B cell (primary cell): ENCODE data around the gene GSX1. TPM values are rescaled to one million over a fixed set of nuclear protein-coding genes. Genes with fewer than 3 reads are reported as not detected.

Source experiments
- ATAC-seq: fragments of 200-7000 bp; cut with Tn5 transposase; one replicate; pipeline ENCODE4 v1.10.0; 2021; ENCODE audit warnings: low read depth, mild to moderate bottlenecking, moderate number of reproducible peaks, moderate library complexity
- CTCF ChIA-PET: fragments of 350-600 bp; sonication (Branson Sonifier 250); formaldehyde crosslinking; loops from one replicate; lab custom pipeline; 2021; ENCODE audit warnings: antibody characterized with exemption, inconsistent platforms; lab: Charles Lee
- POLR2A ChIA-PET: fragments of 350-600 bp; sonication (Branson Sonifier 250); formaldehyde crosslinking; loops from one replicate; lab custom pipeline; 2021; ENCODE audit warnings: antibody characterized with exemption; lab: Charles Lee
- DNase-seq: peaks from one replicate; pipeline ENCODE4 v3.0.0; 2013
- H2AFZ ChIP-seq: 2 replicates; pipeline ENCODE4 v1.6.1; 2012; ENCODE audit warnings: mild to moderate bottlenecking, low read depth, low read length; ENCODE audit not compliant: insufficient read depth, poor library complexity, severe bottlenecking
- H3K27ac ChIP-seq, 2 donors: 1 replicate in 1 of 2; 2 replicates in 1 of 2; pipeline ENCODE4 v1.5.1; 2012 to 2013; ENCODE audit warnings: low read length in 2 of 2, mild to moderate bottlenecking in 2 of 2, moderate library complexity in 1 of 2
- H3K27me3 ChIP-seq, 4 experiments: fragments of 200-600 bp in 1 of 4; sonication (generic) in 1 of 4; replicated peaks in 1 of 4; 1 replicate in 2 of 4; 2 replicates in 2 of 4; pipeline versions ENCODE4 v1.6.1 to v1.7.0; 2013 to 2016; ENCODE audit warnings: low read length in 3 of 4, mild to moderate bottlenecking in 2 of 4, mixed read lengths in 1 of 4, moderate library complexity in 1 of 4; ENCODE audit not compliant: insufficient read depth in 4 of 4, control insufficient read depth in 3 of 4; ENCODE audit errors: control extremely low read depth in 1 of 4
- H3K36me3 ChIP-seq, 2 experiments: replicated peaks in 1 of 2; 1 replicate in 1 of 2; 2 replicates in 1 of 2; pipeline versions ENCODE4 v1.6.1 to v1.7.1; 2013; ENCODE audit warnings: low read length in 1 of 2; ENCODE audit not compliant: insufficient read depth in 2 of 2, control insufficient read depth in 1 of 2; ENCODE audit errors: control extremely low read depth in 1 of 2, extremely low read depth in 1 of 2
- H3K4me1 ChIP-seq, 2 donors: fragments of 200-600 bp in 1 of 2; sonication (generic) in 1 of 2; 1 replicate in 1 of 2; 2 replicates in 1 of 2; pipeline versions ENCODE4 v1.5.1 to v1.6.1; 2013 to 2017; ENCODE audit warnings: low read length in 2 of 2; ENCODE audit not compliant: control insufficient read depth in 2 of 2, insufficient read depth in 2 of 2
- H3K4me2 ChIP-seq: replicated peaks from 2 replicates; pipeline ENCODE3; 2012; ENCODE audit warnings: mild to moderate bottlenecking, low read depth, low read length; ENCODE audit not compliant: poor library complexity, severe bottlenecking
- H3K4me3 ChIP-seq, 5 experiments: fragments of 200-600 bp in 1 of 5; sonication (generic) in 1 of 5; 1 replicate in 3 of 5; 2 replicates in 2 of 5; pipeline versions ENCODE4 v1.5.1 to v1.7.0; 2011 to 2016; ENCODE audit warnings: low read length in 4 of 5, mild to moderate bottlenecking in 4 of 5, low read depth in 2 of 5, control low read depth in 1 of 5, moderate library complexity in 1 of 5; ENCODE audit not compliant: insufficient read depth in 1 of 5; ENCODE audit errors: control extremely low read depth in 1 of 5, extremely low read depth in 1 of 5
- H3K79me2 ChIP-seq: fragments of 200-600 bp; sonication (generic); one replicate; pipeline ENCODE4 v1.6.0; 2016; ENCODE audit warnings: low read length; ENCODE audit not compliant: control insufficient read depth, insufficient read depth
- H3K9ac ChIP-seq: fragments of 200-600 bp; sonication (generic); 2 replicates; pipeline ENCODE4 v1.6.1; 2017; ENCODE audit warnings: mild to moderate bottlenecking, low read length, moderate library complexity
- H3K9me3 ChIP-seq, 3 donors: one replicate each; pipeline versions ENCODE4 v1.6.1 to v1.7.1; 2013; ENCODE audit warnings: low read length in 2 of 3; ENCODE audit not compliant: control insufficient read depth in 2 of 3, insufficient read depth in 1 of 3; ENCODE audit errors: control extremely low read depth in 1 of 3
- H4K20me1 ChIP-seq: 2 replicates; pipeline ENCODE4 v1.6.0; 2012; ENCODE audit warnings: mild to moderate bottlenecking, low read length; ENCODE audit not compliant: insufficient read depth, control insufficient read depth, poor library complexity, severe bottlenecking
- H3K27ac Mint-ChIP-seq: one replicate; pipeline ENCODE4 v1.8.0; 2021; ENCODE audit warnings: mixed read lengths
- H3K27me3 Mint-ChIP-seq: one replicate; pipeline ENCODE4 v1.8.0; 2021; ENCODE audit warnings: mixed read lengths
- H3K4me1 Mint-ChIP-seq: one replicate; pipeline ENCODE4 v1.8.0; 2021; ENCODE audit warnings: mixed read lengths
- H3K4me3 Mint-ChIP-seq: one replicate; pipeline ENCODE4 v1.8.0; 2021; ENCODE audit warnings: mixed read lengths
- H3K9me3 Mint-ChIP-seq: one replicate; pipeline ENCODE4 v1.8.0; 2022; ENCODE audit warnings: mixed read lengths; ENCODE audit not compliant: insufficient read depth
- CTCF ChIP-seq: fragments of 200-600 bp; IDR thresholded peaks from one replicate; pipeline ENCODE4 v1.8.0; 2022; ENCODE audit warnings: antibody characterized with exemption, mild to moderate bottlenecking
- EZH2 ChIP-seq: IDR thresholded peaks from 2 replicates; pipeline ENCODE4 v1.6.1; 2012; ENCODE audit warnings: borderline replicate concordance, low read depth, mild to moderate bottlenecking, moderate library complexity, low read length; ENCODE audit not compliant: insufficient read depth, poor library complexity, severe bottlenecking
- WGBS: methylation state at CpG from one replicate; pipeline ENCODE4 v1.1.5; 2013; ENCODE audit warnings: missing lambda C conversion rate; ENCODE audit not compliant: insufficient coverage; 5-methylcytosine and 5-hydroxymethylcytosine counted together
- intact Hi-C: fragments of 100-400 bp; cut with micrococcal nuclease; formaldehyde crosslinking; loops from one replicate; pipeline ENCODE4 v1.10.0; 2022
- polyA plus RNA-seq: library from polyadenylated mRNA; depleted of rRNA; stranded (reverse); fragments of >200 nt; gene quantifications from 2 replicates; pipeline ENCODE4 v1.2.3, GENCODE V29; 2012
- total RNA-seq, 2 donors: library from RNA; stranded (reverse); fragments of 120-200 nt in 1 of 2; gene quantifications; 1 replicate in 1 of 2; 2 replicates in 1 of 2; pipeline versions ENCODE4 v1.2.3 to v1.2.4, GENCODE V29; 2013 to 2022

The GSX1 gene
- total and polyA plus RNA-seq, 2 donors (not counting 1 experiment from before 2014, with no cell fraction given): not detected

- peaks cover 78% of the 10 kb centered on the region for H3K27me3 Mint-ChIP-seq
- peaks cover 0 to 95% (median 74%) of the 10 kb centered on the region in 4 experiments for H3K27me3 ChIP-seq
- no peak overlapping the region for H3K27ac ChIP-seq
- CTCF ChIA-PET: interaction anchor here (0.8 to 2.4 kb wide), 3 partner anchors 29 to 433 kb away, joined by 3 to 8 read pairs (median 4); no protein-coding TSS in a partner anchor
- TF ChIP-seq EZH2: no peak
- TF ChIP-seq CTCF: no peak
- H3K4me1 ChIP-seq: peaks cover 22 to 47% of the 10 kb centered on the region in 2 donors
- no peaks in the 10 kb centered on the region for H3K9me3 Mint-ChIP-seq
- no peak overlapping the region for H3K4me3 Mint-ChIP-seq
- no peak overlapping the region for H3K9ac ChIP-seq
- no peak overlapping the region for H2AFZ ChIP-seq
- no peak overlapping the region for H3K4me2 ChIP-seq
- no peaks in the 10 kb centered on the region for H3K79me2 ChIP-seq
- peaks cover 35% of the 10 kb centered on the region for H3K4me1 Mint-ChIP-seq
- POLR2A ChIA-PET: no interaction called here
- peaks cover 0 to 53% (median 0%) of the 10 kb centered on the region in 3 donors for H3K9me3 ChIP-seq
- no peaks in the 10 kb centered on the region for H4K20me1 ChIP-seq
- intact Hi-C loops: loop anchor here (5.0 kb wide), 1 partner anchor 127 kb away; no protein-coding TSS in a partner anchor
- ATAC-seq (no peak), DNase-seq (no peak)
- H3K27ac Mint-ChIP-seq: no peak overlapping the region
- H3K36me3 ChIP-seq: no peaks in the 10 kb centered on the region
- H3K4me3 ChIP-seq: no peak overlapping the region
- WGBS: 14% methylated on average over 40 of the region's 44 CpGs
Observed at GRCh38 chr13:27794921-27795717, 2.8 kb downstream of the GSX1 start.

GRCh38 chr13:27795718-27796019, 3.4 kb downstream of the GSX1 start:
- no peak overlapping the region for H3K9ac ChIP-seq
- peaks cover 18 to 42% of the 10 kb centered on the region in 2 donors for H3K4me1 ChIP-seq
- 6% methylated on average over 6 of the region's 6 CpGs for WGBS
- intact Hi-C loops: no loop called here
- no peak overlapping the region for H3K4me3 ChIP-seq
- H4K20me1 ChIP-seq: no peaks in the 10 kb centered on the region
- CTCF ChIA-PET: interaction anchor here (0.8 to 2.4 kb wide), 3 partner anchors 29 to 434 kb away, joined by 3 to 8 read pairs (median 4); no protein-coding TSS in a partner anchor
- H2AFZ ChIP-seq: no peak overlapping the region
- no peaks in the 10 kb centered on the region for H3K79me2 ChIP-seq
- no peak for TF ChIP-seq CTCF
- TF ChIP-seq EZH2: no peak
- H3K27ac Mint-ChIP-seq: no peak overlapping the region
- peaks cover 0 to 92% (median 73%) of the 10 kb centered on the region in 4 experiments for H3K27me3 ChIP-seq
- H3K9me3 ChIP-seq: peaks cover 0 to 50% (median 0%) of the 10 kb centered on the region in 3 donors
- POLR2A ChIA-PET: no interaction called here
- no peak overlapping the region for H3K27ac ChIP-seq
- ATAC-seq (no peak), DNase-seq (no peak)
- no peak overlapping the region for H3K4me3 Mint-ChIP-seq
- peaks cover 32% of the 10 kb centered on the region for H3K4me1 Mint-ChIP-seq
- H3K27me3 Mint-ChIP-seq: peaks cover 79% of the 10 kb centered on the region
- no peak overlapping the region for H3K4me2 ChIP-seq
- no peaks in the 10 kb centered on the region for H3K36me3 ChIP-seq
- H3K9me3 Mint-ChIP-seq: no peaks in the 10 kb centered on the region
